ENCODE measurements around the gene DEPDC1. TPM values are rescaled to one million over a fixed set of nuclear protein-coding genes. Genes with fewer than 3 reads are reported as not detected.

The DEPDC1 gene
- total RNA-seq, 1 experiment from 2014 or later, result 61.9 TPM

DNA sequence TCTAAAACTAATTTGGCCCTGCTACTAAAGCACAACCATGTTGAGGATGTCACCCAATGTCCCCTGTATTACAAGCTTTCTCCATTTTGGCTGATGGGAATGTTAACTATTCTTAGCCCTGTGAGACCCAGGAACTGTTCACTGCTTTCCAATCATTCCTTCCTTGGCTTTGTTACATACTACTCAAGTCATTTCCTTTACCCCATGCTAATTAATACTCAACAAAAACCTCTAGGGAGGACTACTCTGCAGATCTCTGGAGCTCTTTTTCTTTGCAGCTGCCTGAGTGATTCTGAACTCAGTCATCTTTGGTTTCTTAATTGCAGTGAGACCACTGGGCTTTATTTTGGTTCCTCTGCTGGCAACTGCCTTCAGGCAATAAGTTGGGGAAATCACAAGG is 23.8 kb downstream of the DEPDC1 start (continued):
- TF ChIP-seq, protein P1, sequence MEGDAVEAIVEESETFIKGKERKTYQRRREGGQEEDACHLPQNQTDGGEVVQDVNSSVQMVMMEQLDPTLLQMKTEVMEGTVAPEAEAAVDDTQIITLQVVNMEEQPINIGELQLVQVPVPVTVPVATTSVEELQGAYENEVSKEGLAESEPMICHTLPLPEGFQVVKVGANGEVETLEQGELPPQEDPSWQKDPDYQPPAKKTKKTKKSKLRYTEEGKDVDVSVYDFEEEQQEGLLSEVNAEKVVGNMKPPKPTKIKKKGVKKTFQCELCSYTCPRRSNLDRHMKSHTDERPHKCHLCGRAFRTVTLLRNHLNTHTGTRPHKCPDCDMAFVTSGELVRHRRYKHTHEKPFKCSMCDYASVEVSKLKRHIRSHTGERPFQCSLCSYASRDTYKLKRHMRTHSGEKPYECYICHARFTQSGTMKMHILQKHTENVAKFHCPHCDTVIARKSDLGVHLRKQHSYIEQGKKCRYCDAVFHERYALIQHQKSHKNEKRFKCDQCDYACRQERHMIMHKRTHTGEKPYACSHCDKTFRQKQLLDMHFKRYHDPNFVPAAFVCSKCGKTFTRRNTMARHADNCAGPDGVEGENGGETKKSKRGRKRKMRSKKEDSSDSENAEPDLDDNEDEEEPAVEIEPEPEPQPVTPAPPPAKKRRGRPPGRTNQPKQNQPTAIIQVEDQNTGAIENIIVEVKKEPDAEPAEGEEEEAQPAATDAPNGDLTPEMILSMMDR (IDR thresholded peaks at IDR 0.05 in 2 of 3, conservative IDR thresholded peaks at IDR 0.05 in 1 of 3; ENCODE audit: borderline replicate concordance in 1 of 3, insufficient read depth in 1 of 3, low read depth in 2 of 3, low read length in 2 of 3), result no peak
- TF ChIP-seq RAD21 (IDR thresholded peaks at IDR 0.05; ENCODE audit: low read depth), result no peak

DNA sequence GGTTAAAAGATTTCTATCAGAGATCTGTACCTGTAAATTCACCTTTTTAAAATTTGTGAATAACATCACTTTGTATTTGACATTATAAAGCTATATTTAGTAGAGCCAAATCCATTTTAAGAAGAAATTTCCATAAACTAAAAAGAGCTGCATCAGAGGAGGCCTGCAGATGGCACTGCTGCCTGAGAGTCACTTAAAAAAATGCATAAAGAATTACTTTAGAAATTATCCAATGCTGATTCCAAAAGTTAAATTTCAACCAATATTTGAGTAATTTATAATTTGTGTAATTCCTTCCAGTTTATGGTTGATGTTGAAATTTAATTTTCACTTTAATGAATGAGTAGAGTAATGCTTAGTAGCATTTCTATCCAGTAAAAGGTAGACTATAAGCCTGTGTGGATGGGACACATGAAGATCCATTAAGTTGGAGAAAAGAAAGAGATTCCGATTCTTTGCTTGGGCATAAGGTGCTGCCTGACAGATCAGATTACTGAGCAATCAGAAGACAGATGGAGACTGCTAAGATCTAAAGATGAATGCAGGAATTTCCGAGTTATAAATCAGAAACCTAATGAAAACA is 26.4 kb downstream of the DEPDC1 start:
- no peaks in the 10 kb centered on the region for H4K20me1 ChIP-seq (ENCODE audit: insufficient read depth)
- H3K27me3 ChIP-seq (ENCODE audit: insufficient read depth, low read length), result no peaks in the 10 kb centered on the region
- intact Hi-C loops (cut with micrococcal nuclease), result loop anchor here (2.0 kb wide), 1 partner anchor 1266 kb away; no protein-coding TSS in a partner anchor
- H3K9me2 ChIP-seq (ENCODE audit: insufficient read depth), result no peaks in the 10 kb centered on the region
- no peak overlapping the region for H3K4me2 ChIP-seq (ENCODE audit: low read length)
- no peak overlapping the region for H2AFZ ChIP-seq (ENCODE audit: low read depth, low read length, poor library complexity, severe bottlenecking)
- BruUV-seq (replicated peaks), result no TSS peak
- ATAC-seq (peak; percentile 49), DNase-seq (ENCODE audit: low read depth, low spot score) (no peak)
- TF ChIP-seq RAD21 (IDR thresholded peaks at IDR 0.05; ENCODE audit: low read depth) (peak; percentile 61), TCF7L2 (IDR thresholded peaks at IDR 0.05; ENCODE audit: borderline replicate concordance, extremely low read depth, insufficient read depth, insufficient read length) (no peak), EZH2phosphoT487 (IDR thresholded peaks at IDR 0.05; ENCODE audit: borderline replicate concordance) (no peak), SRF (IDR thresholded peaks at IDR 0.05; ENCODE audit: low read depth) (no peak), ZNF274 (IDR thresholded peaks at IDR 0.05; ENCODE audit: low read depth, low read length) (no peak), JUND (IDR thresholded peaks at IDR 0.05) (no peak)
- TF ChIP-seq, protein P1 (IDR thresholded peaks at IDR 0.05 in 2 of 3, conservative IDR thresholded peaks at IDR 0.05 in 1 of 3; ENCODE audit: borderline replicate concordance in 1 of 3, insufficient read depth in 1 of 3, low read depth in 2 of 3, low read length in 2 of 3), result peak; percentile 54 to 72 (median 58); a peak in 5 of 6 replicates
- TF ChIP-seq, protein P2, sequence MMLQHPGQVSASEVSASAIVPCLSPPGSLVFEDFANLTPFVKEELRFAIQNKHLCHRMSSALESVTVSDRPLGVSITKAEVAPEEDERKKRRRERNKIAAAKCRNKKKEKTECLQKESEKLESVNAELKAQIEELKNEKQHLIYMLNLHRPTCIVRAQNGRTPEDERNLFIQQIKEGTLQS (IDR thresholded peaks at IDR 0.05), result no peak
- RAD21 ChIA-PET (ENCODE audit: low non-redundant PET in 1 of 2, low total read pairs in 2 of 2, uncharacterized antibody in 2 of 2, unreplicated experiment in 2 of 2), result interaction anchor here in 1 of 2 experiments (0.7 to 1.0 kb wide), 2 partner anchors 1267 to 1268 kb away, joined by 3 read pairs; no protein-coding TSS in a partner anchor
- H3K27ac ChIP-seq (ENCODE audit: low read depth, low read length), result no peak overlapping the region
- POLR2A ChIA-PET, result no interaction called here
- CTCF ChIA-PET, result interaction anchor here (0.7 to 1.8 kb wide), 8 partner anchors 9 to 547 kb away, joined by 3 to 9 read pairs (median 4); no protein-coding TSS in a partner anchor
- H3K4me3 ChIP-seq (replicated peaks in 1 of 2; ENCODE audit: low read depth in 1 of 2, low read length in 2 of 2), result no peak overlapping the region
- H3K79me2 ChIP-seq (ENCODE audit: insufficient read depth, low read length), result no peaks in the 10 kb centered on the region; the same call in 1 of the 2 replicates
- peaks cover 7 to 10% of the 10 kb centered on the region in 2 experiments; a peak in 2 of 4 replicates for H3K36me3 ChIP-seq (ENCODE audit: control insufficient read depth in 1 of 2, insufficient read depth in 2 of 2, low read length in 2 of 2)
- H3K9ac ChIP-seq (ENCODE audit: low read length), result no peak overlapping the region
- no peaks in the 10 kb centered on the region for H3K9me3 ChIP-seq (ENCODE audit: control insufficient read depth in 1 of 2, insufficient read depth in 1 of 2, low read depth in 1 of 2, low read length in 2 of 2)
- no peaks in the 10 kb centered on the region for H3K4me1 ChIP-seq (ENCODE audit: control insufficient read depth in 1 of 2, insufficient read depth in 2 of 2, low read length in 2 of 2)

Measured in HCT116 (cell line).